Erythroblast (primary cell): ENCODE results near the gene RPL10A.

Source experiments
- GATA1 ChIP-seq: IDR thresholded peaks from 2 replicates; pipeline ENCODE4 v1.6.1; 2011; ENCODE audit warnings: low read depth, mild to moderate bottlenecking, control low read depth, low read length, moderate library complexity
- POLR2A ChIP-seq: IDR thresholded peaks from 2 replicates; pipeline ENCODE4 v1.6.1; 2011; ENCODE audit warnings: mild to moderate bottlenecking, low read length

DNA sequence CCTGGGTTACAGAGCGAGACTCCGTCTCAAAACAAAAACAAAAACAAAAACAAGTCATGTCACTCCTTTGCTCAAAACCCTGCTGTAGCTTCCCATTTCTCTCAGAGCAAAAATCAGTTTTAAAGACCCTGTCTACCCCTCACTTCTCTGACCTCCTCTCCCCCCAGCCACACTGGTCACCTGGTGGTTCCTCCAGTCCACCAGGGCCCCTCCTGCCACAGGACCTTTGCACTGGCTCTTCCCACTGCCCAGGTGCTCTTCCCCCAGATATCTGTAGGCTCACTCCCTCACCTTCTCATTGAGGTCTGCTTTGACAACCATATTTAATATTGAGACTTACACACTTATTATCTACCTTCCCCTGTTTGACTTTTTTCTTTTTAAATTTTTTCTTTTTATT lies 33.6 kb downstream of the RPL10A start:
- no peak for TF ChIP-seq POLR2A
- no peak for TF ChIP-seq GATA1
